Stromal cell of bone marrow (primary cell): ENCODE results near the gene RNF40.
"Not testable (repeated sequence)": the region's sequence is repeated elsewhere in the genome, so short reads cannot be mapped to it uniquely, and the experiment has no call there.

Source experiments
- DNase-seq: peaks from one replicate; pipeline ENCODE4 v3.0.0-alpha.2; 2012; ENCODE audit warnings: low read depth

Gene RNF40

DNA sequence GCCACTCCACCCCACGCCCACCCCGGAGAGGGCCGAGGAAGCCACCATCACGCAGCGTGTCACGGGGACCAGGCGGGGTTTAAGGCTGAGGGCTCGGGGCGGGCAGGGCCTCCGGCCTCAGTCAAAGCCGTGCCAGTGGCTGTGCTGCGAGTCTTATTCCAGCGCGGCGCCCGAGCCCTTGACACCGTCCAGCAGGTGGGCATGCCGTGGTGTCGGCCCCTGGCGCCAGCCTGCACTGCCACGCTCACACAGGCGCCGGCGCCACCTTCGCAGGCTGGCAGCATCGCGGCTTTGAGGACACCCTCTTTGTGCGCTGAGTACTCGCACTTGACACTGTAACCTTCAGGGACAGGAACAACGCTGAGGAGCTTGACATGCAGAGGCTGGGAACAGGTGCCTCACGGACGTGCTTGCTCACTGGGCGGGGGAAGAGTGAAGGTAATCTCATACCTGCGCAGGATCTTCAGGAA lies 58.9 kb downstream of the RNF40 start:
- no peak for DNase-seq

DNA sequence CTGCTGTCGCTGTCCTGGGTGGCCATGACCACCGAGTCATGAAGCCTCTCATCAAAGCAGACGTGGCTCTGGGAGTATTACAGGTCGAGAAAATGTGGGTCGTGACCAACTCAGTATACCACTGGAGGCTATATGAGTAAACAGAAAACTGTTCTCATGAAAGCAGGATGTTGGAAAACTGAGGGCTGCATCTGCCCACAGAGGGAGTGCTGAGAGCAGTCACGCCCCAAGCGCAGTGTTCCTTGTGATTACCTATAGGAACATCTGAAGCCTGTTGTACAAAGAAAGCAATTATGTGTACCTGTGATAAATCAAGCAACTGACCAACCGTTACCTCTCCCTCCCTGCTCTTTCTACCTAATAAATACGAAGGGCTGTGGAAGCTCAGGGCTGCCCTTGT lies 59.3 kb downstream of the RNF40 start:
- DNase-seq: not testable (repeated sequence)

DNA sequence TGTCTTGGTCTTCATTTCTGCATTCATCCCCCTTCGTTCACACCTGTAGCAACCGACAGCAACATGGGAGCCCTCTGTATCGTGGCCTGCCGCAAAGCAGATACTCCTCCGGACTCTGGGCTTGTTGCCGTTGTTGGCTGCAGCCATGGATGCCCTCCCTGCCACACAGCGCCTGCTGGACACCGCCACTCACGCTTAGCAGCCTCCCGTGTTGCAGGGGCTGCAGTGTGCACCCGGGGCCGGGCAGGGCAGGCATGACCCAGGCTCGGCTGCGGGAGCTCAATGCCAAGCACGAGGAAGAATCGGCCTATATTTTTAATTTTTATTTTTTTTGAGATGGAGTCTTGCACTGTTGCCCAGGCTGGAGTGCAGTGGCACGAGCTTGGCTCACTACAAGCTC lies 59.8 kb downstream of the RNF40 start:
- no peak for DNase-seq
